Lung (tissue), 12 donors: Measurements from ENCODE around the gene LPIN1. TPM values are rescaled to one million over a fixed set of nuclear protein-coding genes. Genes with fewer than 3 reads are reported as not detected.
A peak's percentile ranks its signal among the peaks of the same experiment; 100 is the strongest.

Experiments used
- ATAC-seq: fragments of 200-7000 bp; cut with Tn5 transposase; one replicate; pipeline ENCODE4 v1.9.1; 2020; ENCODE audit warnings: moderate number of reproducible peaks; ENCODE audit not compliant: insufficient read depth, low FRiP score
- DNase-seq, 3 donors: peaks; one replicate each; pipeline ENCODE4 v3.0.0-alpha.2; 2013 to 2017
- H3K27ac ChIP-seq, 2 donors: one replicate each; pipeline ENCODE4 v1.5.1; 2013; ENCODE audit warnings: mild to moderate bottlenecking in 2 of 2, moderate library complexity in 2 of 2, control low read depth in 1 of 2, inconsistent platforms in 1 of 2, low read depth in 1 of 2, low read length in 1 of 2
- H3K27me3 ChIP-seq, 3 donors: one replicate each; pipeline ENCODE4 v1.5.1; 2013; ENCODE audit warnings: low read length in 2 of 3; ENCODE audit not compliant: control insufficient read depth in 3 of 3, insufficient read depth in 3 of 3
- H3K36me3 ChIP-seq, 4 donors: one replicate each; pipeline ENCODE4 v1.5.1; 2013; ENCODE audit warnings: low read length in 4 of 4, mild to moderate bottlenecking in 1 of 4, moderate library complexity in 1 of 4; ENCODE audit not compliant: control insufficient read depth in 4 of 4, insufficient read depth in 4 of 4
- H3K4me1 ChIP-seq, 5 donors: one replicate each; pipeline ENCODE4 v1.5.1; 2013; ENCODE audit warnings: low read length in 5 of 5, mild to moderate bottlenecking in 2 of 5, moderate library complexity in 1 of 5; ENCODE audit not compliant: control insufficient read depth in 5 of 5, insufficient read depth in 5 of 5
- H3K4me3 ChIP-seq: one replicate; pipeline ENCODE4 v1.5.1; 2013; ENCODE audit warnings: mild to moderate bottlenecking, control low read depth, moderate library complexity
- H3K9ac ChIP-seq, 2 donors: one replicate each; pipeline ENCODE4 v1.5.1; 2013; ENCODE audit warnings: low read length in 2 of 2, control low read depth in 1 of 2; ENCODE audit not compliant: insufficient read depth in 1 of 2
- H3K9me3 ChIP-seq, 4 donors: one replicate each; pipeline ENCODE4 v1.5.1; 2013; ENCODE audit warnings: low read length in 3 of 4, mild to moderate bottlenecking in 1 of 4, moderate library complexity in 1 of 4; ENCODE audit not compliant: control insufficient read depth in 4 of 4, insufficient read depth in 3 of 4
- CTCF ChIP-seq: IDR thresholded peaks from 2 replicates; pipeline ENCODE4 v1.5.1; 2012; ENCODE audit warnings: mild to moderate bottlenecking; ENCODE audit errors: control extremely low read depth, extremely low read depth
- WGBS, 2 donors: extraction: QIAGEN DNeasy Blood & Tissue Kit; methylation state at CpG; one replicate each; pipeline ENCODE4 v1.1.7; 2013; 5-methylcytosine and 5-hydroxymethylcytosine counted together
- polyA plus RNA-seq, 2 donors: library from polyadenylated mRNA; stranded (reverse); fragments of 200-250 nt; gene quantifications; one replicate each; pipeline ENCODE4 v1.2.1, GENCODE V29; 2013
- total RNA-seq, 2 donors: library from RNA; depleted of rRNA in 1 of 2; stranded (reverse); fragments of >200 nt in 1 of 2; gene quantifications; one replicate each; pipeline ENCODE4 v1.2.1, GENCODE V29; 2014 to 2021
- donor health status: control.
- donor health status: control.
- donor health status: Bipolar disorder and iron deficiency.
- donor health status: healthy.
- donor health status: DM: yes; HTN: yes; CAD: no.

LPIN1 gene
- total and polyA plus RNA-seq, 4 donors, result 14.7 to 43.4 (median 26.0) TPM

GRCh38 chr2:11698009-11698922, 48.2 kb upstream of the LPIN1 start:
- peaks cover 0 to 17% (median 4%) of the 10 kb centered on the region in 5 donors for H3K4me1 ChIP-seq
- DNase-seq (peak; percentile 26 to 70 (median 56)), ATAC-seq (no peak)
- no peak overlapping the region for H3K9ac ChIP-seq
- no peak overlapping the region for H3K4me3 ChIP-seq
- peak overlapping the region; percentile 35 to 57 for H3K27ac ChIP-seq
- 68 to 70% methylated on average over 24 of the region's 24 CpGs for WGBS, 2 donors
- no peaks in the 10 kb centered on the region for H3K9me3 ChIP-seq
- no peaks in the 10 kb centered on the region for H3K27me3 ChIP-seq
- no peaks in the 10 kb centered on the region for H3K36me3 ChIP-seq
- no peak for TF ChIP-seq CTCF

DNA sequence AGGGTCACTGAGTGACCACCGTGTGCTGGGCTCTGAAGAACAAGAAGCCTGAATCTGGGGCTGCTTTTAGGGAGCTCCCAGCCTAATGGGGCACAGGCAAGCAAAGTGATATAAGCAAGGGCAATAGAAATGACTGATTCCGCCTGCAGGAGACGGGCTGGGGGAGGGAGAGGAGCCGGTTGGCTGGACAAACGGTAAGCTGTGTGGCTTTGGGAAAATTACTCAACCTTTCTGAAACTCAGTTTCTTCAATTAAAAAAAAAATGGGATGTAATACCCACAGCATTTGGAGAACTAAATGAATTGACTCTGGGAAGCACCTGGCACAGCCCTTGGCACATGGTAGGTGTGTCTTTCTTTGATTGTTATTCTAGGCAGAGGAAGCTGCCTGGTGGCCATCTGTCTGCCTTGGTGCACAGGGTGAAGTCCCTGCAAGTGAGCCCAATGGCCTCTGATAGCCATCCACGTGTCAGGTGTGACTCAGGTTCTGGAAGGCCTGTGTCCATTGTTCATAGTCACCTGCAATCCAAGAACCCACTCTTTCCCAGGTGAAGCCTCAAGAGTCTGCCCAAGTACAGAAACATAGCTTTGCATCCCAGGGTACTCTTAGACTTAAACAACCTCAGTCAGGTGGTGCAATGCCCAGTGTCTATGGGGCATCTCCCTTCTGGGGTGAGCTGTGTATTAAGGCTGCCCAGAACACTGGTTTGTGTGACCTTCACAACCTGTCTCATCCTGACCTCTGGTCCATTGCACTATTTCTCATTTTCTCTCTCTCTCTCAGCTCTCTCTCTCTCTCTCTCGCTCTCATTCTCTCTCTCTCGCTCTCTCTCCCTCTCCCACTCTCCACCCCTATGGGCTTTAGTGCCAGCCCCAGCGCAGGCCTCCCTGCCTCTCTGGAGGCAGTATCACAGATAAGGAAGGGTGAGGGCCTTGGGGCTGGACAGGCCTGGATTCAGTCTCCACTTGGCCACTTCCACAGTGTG, 46.5 kb upstream of the LPIN1 start:
- 78 to 81% methylated on average over 9 of the region's 9 CpGs for WGBS, 2 donors
- H3K9ac ChIP-seq, result no peak overlapping the region
- no peak overlapping the region for H3K27ac ChIP-seq
- H3K9me3 ChIP-seq, result no peaks in the 10 kb centered on the region
- no peaks in the 10 kb centered on the region for H3K27me3 ChIP-seq
- H3K4me1 ChIP-seq, result peaks cover 0 to 16% (median 4%) of the 10 kb centered on the region in 5 donors
- H3K36me3 ChIP-seq, result no peaks in the 10 kb centered on the region
- DNase-seq (no peak), ATAC-seq (no peak)
- no peak overlapping the region for H3K4me3 ChIP-seq
- TF ChIP-seq CTCF, result no peak

GRCh38 chr2:11701206-11701605, 45.2 kb upstream of the LPIN1 start:
- Histone ChIP-seq H3K27ac (no peak overlapping the region), H3K36me3 (no peaks in the 10 kb centered on the region), H3K27me3 (no peaks in the 10 kb centered on the region), H3K9ac (no peak overlapping the region), H3K4me1 (peaks cover 0 to 16% (median 4%) of the 10 kb centered on the region in 5 donors), H3K9me3 (no peaks in the 10 kb centered on the region), H3K4me3 (no peak overlapping the region)
- ATAC-seq (no peak), DNase-seq (no peak)
- 93 to 94% methylated on average over 5 of the region's 5 CpGs for WGBS, 2 donors
- no peak for TF ChIP-seq CTCF
